Duodenal mucosa (tissue), 2 donors: ENCODE results near the gene APCDD1L.

Source experiments
- H3K27ac ChIP-seq: one replicate; pipeline ENCODE4 v1.7.0; 2013; ENCODE audit warnings: low read depth, low read length
- H3K27me3 ChIP-seq, 2 donors: one replicate each; pipeline ENCODE4 v1.7.0; 2013; ENCODE audit warnings: low read length in 2 of 2, control low read depth in 1 of 2; ENCODE audit not compliant: insufficient read depth in 2 of 2, control insufficient read depth in 1 of 2
- H3K36me3 ChIP-seq, 2 donors: one replicate each; pipeline ENCODE4 v1.7.0; 2013; ENCODE audit warnings: low read length in 2 of 2, control low read depth in 1 of 2; ENCODE audit not compliant: insufficient read depth in 2 of 2, control insufficient read depth in 1 of 2
- H3K4me1 ChIP-seq, 2 donors: one replicate each; pipeline ENCODE4 v1.7.0; 2013; ENCODE audit warnings: low read length in 2 of 2, control low read depth in 1 of 2; ENCODE audit not compliant: insufficient read depth in 2 of 2, control insufficient read depth in 1 of 2
- H3K4me3 ChIP-seq, 2 donors: one replicate each; pipeline ENCODE4 v1.7.0; 2013; ENCODE audit warnings: low read length in 2 of 2, low read depth in 1 of 2
- H3K9ac ChIP-seq, 2 donors: one replicate each; pipeline ENCODE4 v1.7.0; 2013; ENCODE audit warnings: low read length in 2 of 2, low read depth in 1 of 2
- H3K9me3 ChIP-seq, 2 donors: one replicate each; pipeline ENCODE4 v1.7.0; 2013; ENCODE audit warnings: low read length in 2 of 2, control low read depth in 1 of 2; ENCODE audit not compliant: control insufficient read depth in 1 of 2

Gene APCDD1L

GRCh38 chr20:58466729-58467571, 48.2 kb downstream of the APCDD1L start:
- no peaks in the 10 kb centered on the region for H3K36me3 ChIP-seq
- no peak overlapping the region for H3K4me3 ChIP-seq

GRCh38 chr20:58466095-58466708, 49.0 kb downstream of the APCDD1L start:
- H3K36me3 ChIP-seq = no peaks in the 10 kb centered on the region
- H3K27ac ChIP-seq = no peak overlapping the region
- no peaks in the 10 kb centered on the region for H3K4me1 ChIP-seq
- H3K9ac ChIP-seq = no peak overlapping the region
- no peak overlapping the region for H3K4me3 ChIP-seq
- no peaks in the 10 kb centered on the region for H3K9me3 ChIP-seq
- H3K27me3 ChIP-seq = peaks cover 0 to 2% of the 10 kb centered on the region in 2 donors

More at GRCh38 chr20:58466729-58467571, 48.2 kb downstream of the APCDD1L start:
- Histone ChIP-seq H3K27me3 (peaks cover 0 to 2% of the 10 kb centered on the region in 2 donors), H3K27ac (no peak overlapping the region), H3K9me3 (no peaks in the 10 kb centered on the region), H3K9ac (no peak overlapping the region), H3K4me1 (no peaks in the 10 kb centered on the region)

- peaks cover 0 to 2% of the 10 kb centered on the region in 2 donors for H3K27me3 ChIP-seq
- no peak overlapping the region for H3K27ac ChIP-seq
- H3K9ac ChIP-seq = no peak overlapping the region
- H3K4me3 ChIP-seq = no peak overlapping the region
- no peaks in the 10 kb centered on the region for H3K9me3 ChIP-seq
- no peaks in the 10 kb centered on the region for H3K4me1 ChIP-seq
- no peaks in the 10 kb centered on the region for H3K36me3 ChIP-seq
Observed at GRCh38 chr20:58464838-58465237, 50.4 kb downstream of the APCDD1L start.

- H3K9me3 ChIP-seq = no peaks in the 10 kb centered on the region
- no peak overlapping the region for H3K27ac ChIP-seq
- no peak overlapping the region for H3K4me3 ChIP-seq
- H3K36me3 ChIP-seq = no peaks in the 10 kb centered on the region
- H3K9ac ChIP-seq = no peak overlapping the region
- no peaks in the 10 kb centered on the region for H3K4me1 ChIP-seq
- H3K27me3 ChIP-seq = peaks cover 0 to 2% of the 10 kb centered on the region in 2 donors
Observed at GRCh38 chr20:58463256-58463655, 51.9 kb downstream of the APCDD1L start.

GRCh38 chr20:58461899-58462298, 53.3 kb downstream of the APCDD1L start:
- Histone ChIP-seq H3K27ac (no peak overlapping the region), H3K36me3 (no peaks in the 10 kb centered on the region), H3K27me3 (peaks cover 0 to 2% of the 10 kb centered on the region in 2 donors), H3K4me3 (no peak overlapping the region), H3K4me1 (no peaks in the 10 kb centered on the region), H3K9me3 (no peaks in the 10 kb centered on the region), H3K9ac (no peak overlapping the region)

GRCh38 chr20:58461104-58461503, 54.1 kb downstream of the APCDD1L start:
- no peak overlapping the region for H3K9ac ChIP-seq
- H3K36me3 ChIP-seq = no peaks in the 10 kb centered on the region
- no peak overlapping the region for H3K4me3 ChIP-seq
- H3K27me3 ChIP-seq = peaks cover 0 to 2% of the 10 kb centered on the region in 2 donors
- H3K27ac ChIP-seq = no peak overlapping the region
- H3K9me3 ChIP-seq = no peaks in the 10 kb centered on the region
- no peaks in the 10 kb centered on the region for H3K4me1 ChIP-seq

GRCh38 chr20:58459058-58459750, 56.0 kb downstream of the APCDD1L start:
- no peaks in the 10 kb centered on the region for H3K4me1 ChIP-seq
- H3K9me3 ChIP-seq = no peaks in the 10 kb centered on the region
- H3K4me3 ChIP-seq = no peak overlapping the region
- no peaks in the 10 kb centered on the region for H3K36me3 ChIP-seq
- no peak overlapping the region for H3K9ac ChIP-seq
- no peaks in the 10 kb centered on the region for H3K27me3 ChIP-seq
- no peak overlapping the region for H3K27ac ChIP-seq

- Histone ChIP-seq H3K36me3 (no peaks in the 10 kb centered on the region), H3K9ac (no peak overlapping the region), H3K27ac (no peak overlapping the region), H3K9me3 (no peaks in the 10 kb centered on the region), H3K4me3 (no peak overlapping the region), H3K27me3 (no peaks in the 10 kb centered on the region), H3K4me1 (no peaks in the 10 kb centered on the region)
Observed at GRCh38 chr20:58458342-58459057, 56.7 kb downstream of the APCDD1L start.

- no peaks in the 10 kb centered on the region for H3K4me1 ChIP-seq
- no peak overlapping the region for H3K9ac ChIP-seq
- no peak overlapping the region for H3K4me3 ChIP-seq
- H3K36me3 ChIP-seq = no peaks in the 10 kb centered on the region
- no peaks in the 10 kb centered on the region for H3K9me3 ChIP-seq
- no peak overlapping the region for H3K27ac ChIP-seq
- H3K27me3 ChIP-seq = no peaks in the 10 kb centered on the region
Observed at GRCh38 chr20:58457083-58457695, 58.0 kb downstream of the APCDD1L start.
